HG02678 (cell line): ENCODE results near the gene NCEH1.
A peak's percentile ranks its signal among the peaks of the same experiment; 100 is the strongest.
"Not testable (repeated sequence)": the region's sequence is repeated elsewhere in the genome, so short reads cannot be mapped to it uniquely, and the experiment has no call there.

ENCODE experiments used
- ATAC-seq: cut with Tn5 transposase; IDR thresholded peaks from one replicate; pipeline ENCODE4 v1.9.1; 2021; ENCODE audit warnings: mild to moderate bottlenecking, moderate library complexity; ENCODE audit not compliant: unreplicated experiment

Gene NCEH1

GRCh38 chr3:172615296-172615695 lies 95.6 kb downstream of the NCEH1 start:
- no peak for ATAC-seq

GRCh38 chr3:172614340-172615274 lies 96.3 kb downstream of the NCEH1 start:
- no peak for ATAC-seq

GRCh38 chr3:172613845-172614244 lies 97.0 kb downstream of the NCEH1 start:
- no peak for ATAC-seq

GRCh38 chr3:172612871-172613678 lies 97.8 kb downstream of the NCEH1 start:
- ATAC-seq: no peak

GRCh38 chr3:172609750-172610149 lies 101.1 kb downstream of the NCEH1 start:
- no peak for ATAC-seq

- no peak for ATAC-seq
Measured at GRCh38 chr3:172608575-172608974, 102.3 kb downstream of the NCEH1 start.

GRCh38 chr3:172607305-172608121 lies 103.4 kb downstream of the NCEH1 start:
- ATAC-seq: no peak

- ATAC-seq: no peak
Measured at GRCh38 chr3:172606021-172606420, 104.8 kb downstream of the NCEH1 start.

- ATAC-seq: no peak
Measured at GRCh38 chr3:172604895-172605646, 105.8 kb downstream of the NCEH1 start.

GRCh38 chr3:172601066-172601832 lies 109.6 kb downstream of the NCEH1 start:
- no peak for ATAC-seq

GRCh38 chr3:172600644-172601065 lies 110.2 kb downstream of the NCEH1 start:
- no peak for ATAC-seq

- no peak for ATAC-seq
Measured at GRCh38 chr3:172598904-172599303, 112.0 kb downstream of the NCEH1 start.

GRCh38 chr3:172596394-172596706 lies 114.5 kb downstream of the NCEH1 start:
- ATAC-seq: no peak

GRCh38 chr3:172595664-172596393 lies 115.0 kb downstream of the NCEH1 start:
- ATAC-seq: peak; percentile 33

GRCh38 chr3:172594900-172595663 lies 115.8 kb downstream of the NCEH1 start:
- not testable (repeated sequence) for ATAC-seq

GRCh38 chr3:172592898-172593669 lies 117.8 kb downstream of the NCEH1 start:
- ATAC-seq: no peak
